Heart left ventricle (tissue), 16 donors: Measurements from ENCODE around the gene LRRC10B. TPM values are rescaled to one million over a fixed set of nuclear protein-coding genes. Genes with fewer than 3 reads are reported as not detected.

Source experiments
- ATAC-seq, 4 donors: fragments of 200-7000 bp; cut with Tn5 transposase; one replicate each; pipeline ENCODE4 v1.9.1; 2020 to 2022; ENCODE audit warnings: moderate library complexity in 4 of 4, mild to moderate bottlenecking in 3 of 4, moderate number of reproducible peaks in 1 of 4
- DNase-seq, 5 donors: peaks; one replicate each; pipeline ENCODE4 v3.0.0-alpha.2; 2020
- H3K27ac ChIP-seq, 12 donors: fragments of 200-600 bp; sonication (generic) in 4 of 12; one replicate each; pipeline versions ENCODE4 v1.5.0 to v1.8.0; 2016 to 2022; ENCODE audit warnings: mild to moderate bottlenecking in 2 of 12
- H3K27me3 ChIP-seq, 9 donors: fragments of 200-600 bp; sonication (generic) in 2 of 9; one replicate each; pipeline versions ENCODE4 v1.5.1 to v1.8.0; 2016 to 2022; ENCODE audit warnings: mild to moderate bottlenecking in 3 of 9
- H3K36me3 ChIP-seq, 9 donors: fragments of 200-600 bp; sonication (generic) in 2 of 9; one replicate each; pipeline versions ENCODE4 v1.5.0 to v1.8.0; 2018 to 2022; ENCODE audit warnings: mild to moderate bottlenecking in 2 of 9
- H3K4me1 ChIP-seq, 12 donors: fragments of 200-600 bp; sonication (generic) in 4 of 12; one replicate each; pipeline versions ENCODE4 v1.5.0 to v1.8.0; 2016 to 2022; ENCODE audit warnings: mild to moderate bottlenecking in 3 of 12
- H3K4me3 ChIP-seq, 12 donors: fragments of 200-600 bp; sonication (generic) in 4 of 12; one replicate each; pipeline versions ENCODE4 v1.5.0 to v1.8.0; 2017 to 2022; ENCODE audit warnings: mild to moderate bottlenecking in 9 of 12, moderate library complexity in 4 of 12
- H3K9me3 ChIP-seq, 12 donors: fragments of 200-600 bp; sonication (generic) in 4 of 12; one replicate each; pipeline versions ENCODE4 v1.5.0 to v1.8.0; 2016 to 2022; ENCODE audit warnings: mild to moderate bottlenecking in 1 of 12
- POLR2A ChIP-seq, 2 donors: fragments of 450-650 bp; IDR thresholded peaks; one replicate each; pipeline ENCODE4 v1.6.1; 2017; ENCODE audit warnings: antibody characterized with exemption in 2 of 2, mild to moderate bottlenecking in 2 of 2, moderate library complexity in 2 of 2
- WGBS, 4 donors: extraction: QIAGEN DNeasy Blood & Tissue Kit in 2 of 4; methylation state at CpG; one replicate each; pipeline versions ENCODE4 v1.1.5 to v1.1.7; 2013 to 2018; 5-methylcytosine and 5-hydroxymethylcytosine counted together
- intact Hi-C, 10 donors: fragments of 100-400 bp; cut with DNase I; formaldehyde crosslinking; loops; one replicate each; pipeline versions ENCODE4 v1.11.1 to v1.14.2; 2022
- polyA plus RNA-seq, 2 donors: library from polyadenylated mRNA; stranded (reverse); fragments of 200-250 nt; gene quantifications; one replicate each; pipeline ENCODE4 v1.2.3, GENCODE V29; 2013
- total RNA-seq, 9 donors: library from RNA; depleted of rRNA in 2 of 9; stranded (reverse); fragments of >200 nt in 2 of 9; fragmentation: NEBNext Ultra II Directional in 3 of 9; extraction: Animal tissue kit (Norgen Biotek cat#: 25700) in 3 of 9; gene quantifications; one replicate each; pipeline versions ENCODE4 v1.1.0 to v1.2.4, GENCODE V29; 2016 to 2023
- TF ChIP-seq, protein P1 (sequence below), 12 donors: fragments of 200-600 bp; sonication (generic) in 4 of 12; IDR thresholded peaks; one replicate each; pipeline versions ENCODE4 v1.5.0 to v1.8.0; 2018 to 2022; ENCODE audit warnings: antibody characterized with exemption in 12 of 12, mild to moderate bottlenecking in 5 of 12
- donor health status: ischemic (EF 13 %, LVEDD 7.1; RV severe dilation, severe dysfunction).
- donor health status: healthy with polysubstance abuse.
- donor health status: DM: no; HTN: yes; CAD: no.
- donor health status: DM: no; HTN: no; CAD: no.
- donor health status: ischemic (EF 25% LVEDD 6.9; RV normal size, moderate dysfunction).
- donor health status: ischemic (EF 25% LVEDD 5.7; RV mildly dilated, moderate dysfunction).
- donor health status: healthy.
- donor health status: DM: yes; HTN: yes; CAD: no.
- donor health status: ischemic (EF 35%, LVEDD 5.7; RV mildly dilated, moderate dysfunction).
- donor health status: nonischemic (EF 11% LVEDD 7.7; RV severe dilation, severe dysfunction).
- donor health status: DM: yes; HTN: yes; CAD: no.
- donor health status: PGD.
- donor health status: ischemic (EF 29% LVEDD 5.4; RV normal size, mild dysfunction).
- donor health status: nonischemic (EF 23%, LVEDD 6.1; RV moderate dilation, normal function).

The LRRC10B gene
- total and polyA plus RNA-seq, 11 donors = 0.15 to 4.2 (median 1.1) TPM

DNA sequence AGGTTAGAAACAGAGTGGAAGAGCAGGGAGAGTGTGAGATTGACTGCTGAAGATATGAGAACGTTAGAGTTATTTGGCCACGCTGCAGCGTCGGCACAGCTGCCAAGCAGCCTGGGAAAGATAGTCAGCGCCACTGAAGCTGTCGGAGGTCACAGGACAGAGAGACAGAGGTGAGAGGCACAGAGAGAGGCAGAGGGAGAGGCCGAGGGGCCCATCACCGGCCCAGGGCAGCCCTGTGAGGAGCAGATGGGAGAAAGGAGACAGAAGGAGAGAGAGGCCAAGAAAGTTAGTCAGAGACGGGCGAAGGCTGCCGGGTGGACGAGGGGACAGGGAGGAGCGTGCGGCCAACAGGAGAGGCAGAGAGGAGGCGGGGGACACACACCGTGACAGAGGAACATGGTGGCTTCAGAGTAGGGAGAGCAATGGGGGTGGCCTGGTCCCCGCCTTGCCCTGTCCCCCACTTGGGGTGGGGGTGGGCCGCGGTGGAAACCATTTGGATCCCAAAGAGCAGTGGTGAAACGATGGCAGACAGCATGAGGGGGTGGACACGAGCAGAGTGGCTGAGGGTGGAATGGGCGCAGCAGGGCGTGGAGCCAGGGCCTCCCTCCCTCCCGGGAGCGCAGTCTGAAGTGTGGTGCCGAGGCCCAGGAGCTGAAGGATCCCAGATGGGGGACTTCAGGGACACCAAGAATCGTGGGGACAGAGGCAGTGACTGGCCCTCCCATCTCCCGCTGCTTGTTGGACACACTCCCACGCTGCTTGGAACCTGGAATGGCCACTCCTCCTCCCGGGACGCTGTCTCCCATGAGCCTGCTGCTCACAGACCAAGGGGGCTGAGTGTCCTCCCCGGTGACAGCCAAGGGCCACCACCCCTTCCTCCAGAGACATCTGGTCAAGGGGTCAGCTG is 26.6 kb downstream of the LRRC10B start:
- Histone ChIP-seq H3K4me3 (peak overlapping the region in 1 of 12 donors; percentile 7), H3K27me3 (no peaks in the 10 kb centered on the region), H3K36me3 (no peaks in the 10 kb centered on the region), H3K27ac (peak overlapping the region in 11 of 12 donors; percentile 2 to 84 (median 69)), H3K9me3 (no peaks in the 10 kb centered on the region), H3K4me1 (peaks cover 0 to 48% (median 18%) of the 10 kb centered on the region in 12 donors)
- ATAC-seq = peak; percentile 46 to 79 (median 56)
- no peak for TF ChIP-seq POLR2A (IDR thresholded peaks at IDR 0.05)
- TF ChIP-seq, protein P1, sequence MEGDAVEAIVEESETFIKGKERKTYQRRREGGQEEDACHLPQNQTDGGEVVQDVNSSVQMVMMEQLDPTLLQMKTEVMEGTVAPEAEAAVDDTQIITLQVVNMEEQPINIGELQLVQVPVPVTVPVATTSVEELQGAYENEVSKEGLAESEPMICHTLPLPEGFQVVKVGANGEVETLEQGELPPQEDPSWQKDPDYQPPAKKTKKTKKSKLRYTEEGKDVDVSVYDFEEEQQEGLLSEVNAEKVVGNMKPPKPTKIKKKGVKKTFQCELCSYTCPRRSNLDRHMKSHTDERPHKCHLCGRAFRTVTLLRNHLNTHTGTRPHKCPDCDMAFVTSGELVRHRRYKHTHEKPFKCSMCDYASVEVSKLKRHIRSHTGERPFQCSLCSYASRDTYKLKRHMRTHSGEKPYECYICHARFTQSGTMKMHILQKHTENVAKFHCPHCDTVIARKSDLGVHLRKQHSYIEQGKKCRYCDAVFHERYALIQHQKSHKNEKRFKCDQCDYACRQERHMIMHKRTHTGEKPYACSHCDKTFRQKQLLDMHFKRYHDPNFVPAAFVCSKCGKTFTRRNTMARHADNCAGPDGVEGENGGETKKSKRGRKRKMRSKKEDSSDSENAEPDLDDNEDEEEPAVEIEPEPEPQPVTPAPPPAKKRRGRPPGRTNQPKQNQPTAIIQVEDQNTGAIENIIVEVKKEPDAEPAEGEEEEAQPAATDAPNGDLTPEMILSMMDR (IDR thresholded peaks at IDR 0.05) = no peak
- intact Hi-C loops = loop anchor here in 6 of 10 donors (2.0 to 10.0 kb wide), 5 partner anchors 37 to 100 kb away; no protein-coding TSS in a partner anchor
- 44 to 46% (median 44%) methylated on average over 25 to 32 of the region's 32 CpGs for WGBS, 4 donors
- DNase-seq = peak in 2 of 5 donors; percentile 40 to 68

DNA sequence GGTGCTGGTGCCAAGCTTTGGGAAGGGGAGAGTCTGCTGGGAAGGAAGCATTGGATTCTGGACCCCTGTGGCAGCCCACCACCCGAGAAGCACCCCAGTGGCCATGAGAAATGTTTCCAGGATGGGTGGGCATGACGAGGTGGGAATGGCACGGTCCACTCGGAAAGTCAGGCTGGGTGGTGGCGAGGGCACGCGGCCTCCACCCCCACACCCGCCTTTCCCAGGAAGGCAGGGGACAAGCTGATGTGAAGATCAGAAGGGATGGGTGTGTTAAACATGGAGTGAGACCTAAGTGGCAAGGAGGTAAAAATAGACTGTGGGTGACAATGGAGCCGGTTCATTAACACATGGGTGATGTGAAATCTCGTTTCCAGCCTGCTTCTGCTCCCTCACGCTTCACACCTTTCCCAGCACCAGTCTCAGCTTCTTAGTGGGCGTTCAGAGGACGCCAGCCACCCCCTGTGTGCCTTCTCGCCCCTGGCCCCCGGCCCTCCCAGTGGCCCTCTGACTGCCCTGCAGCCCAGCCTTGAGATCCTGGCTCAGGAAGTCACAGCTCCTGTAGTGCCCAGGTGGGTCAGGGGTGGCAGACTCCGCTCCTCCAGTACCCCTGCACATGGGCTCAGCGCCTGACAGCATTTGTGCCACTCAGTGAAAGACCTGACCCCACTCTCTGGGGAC is 27.6 kb downstream of the LRRC10B start:
- no peaks in the 10 kb centered on the region for H3K9me3 ChIP-seq
- peak in 1 of 4 donors; percentile 13 for ATAC-seq
- H3K4me1 ChIP-seq = peaks cover 0 to 43% (median 18%) of the 10 kb centered on the region in 12 donors
- TF ChIP-seq POLR2A (IDR thresholded peaks at IDR 0.05) = no peak
- TF ChIP-seq, protein P1 (IDR thresholded peaks at IDR 0.05) = no peak
- intact Hi-C loops = loop anchor here in 3 of 10 donors (2.0 to 10.0 kb wide), 3 partner anchors 36 to 99 kb away; no protein-coding TSS in a partner anchor
- WGBS, 4 donors = 76 to 80% (median 78%) methylated on average over 16 to 17 of the region's 17 CpGs
- H3K4me3 ChIP-seq = no peak overlapping the region
- no peaks in the 10 kb centered on the region for H3K36me3 ChIP-seq
- no peak for DNase-seq
- peak overlapping the region in 4 of 12 donors; percentile 34 to 84 (median 75) for H3K27ac ChIP-seq
- no peaks in the 10 kb centered on the region for H3K27me3 ChIP-seq

DNA sequence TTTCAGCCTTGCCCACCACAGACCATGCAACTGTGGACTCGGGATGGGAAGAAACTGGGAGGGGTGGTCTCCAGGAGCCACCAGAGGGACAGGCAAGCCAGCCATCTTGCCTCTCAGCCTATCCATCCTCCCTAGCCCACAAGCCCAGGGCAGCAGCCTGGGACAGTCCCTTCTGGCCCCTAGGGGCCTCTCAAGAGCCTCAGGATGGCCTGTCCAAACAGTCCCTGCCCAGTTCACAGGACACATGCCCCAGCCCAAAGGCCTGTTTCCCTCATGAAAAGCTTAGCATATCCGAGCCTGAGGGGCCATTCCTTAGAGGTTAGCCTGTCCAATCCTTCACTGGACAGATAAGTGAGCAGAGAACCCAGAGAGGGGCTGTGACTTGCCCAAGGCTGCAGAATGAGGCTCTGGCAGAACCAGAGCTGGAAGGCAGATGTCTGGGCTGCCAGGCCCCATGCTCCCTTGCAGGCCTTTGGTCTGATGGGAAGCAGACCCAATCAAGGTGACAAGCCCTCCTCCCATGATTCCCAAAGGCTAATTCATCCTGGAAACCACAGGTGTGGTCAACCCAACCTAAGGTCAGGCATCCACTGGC is 28.2 kb downstream of the LRRC10B start:
- no peaks in the 10 kb centered on the region for H3K27me3 ChIP-seq
- ATAC-seq (no peak), DNase-seq (no peak)
- TF ChIP-seq, protein P1 (IDR thresholded peaks at IDR 0.05) = no peak
- no peak for TF ChIP-seq POLR2A (IDR thresholded peaks at IDR 0.05)
- H3K4me3 ChIP-seq = no peak overlapping the region
- WGBS, 4 donors = 85 to 100% (median 86%) methylated on average over 2 of the region's 2 CpGs
- peak overlapping the region in 1 of 12 donors; percentile 81 for H3K27ac ChIP-seq
- peaks cover 0 to 44% (median 18%) of the 10 kb centered on the region in 12 donors for H3K4me1 ChIP-seq
- no peaks in the 10 kb centered on the region for H3K36me3 ChIP-seq
- no peaks in the 10 kb centered on the region for H3K9me3 ChIP-seq
- intact Hi-C loops = loop anchor here in 2 of 10 donors (5.0 to 10.0 kb wide), 2 partner anchors 36 to 98 kb away; no protein-coding TSS in a partner anchor
